Inferior parietal cortex (tissue), 1 donor: Measurements from ENCODE around the gene MED27.
A peak's percentile ranks its signal among the peaks of the same experiment; 100 is the strongest.

ENCODE experiments used
- DNase-seq: peaks from one replicate; pipeline ENCODE4 v3.0.0-alpha.2; 2016; ENCODE audit errors: extremely low spot score

MED27 gene

DNA sequence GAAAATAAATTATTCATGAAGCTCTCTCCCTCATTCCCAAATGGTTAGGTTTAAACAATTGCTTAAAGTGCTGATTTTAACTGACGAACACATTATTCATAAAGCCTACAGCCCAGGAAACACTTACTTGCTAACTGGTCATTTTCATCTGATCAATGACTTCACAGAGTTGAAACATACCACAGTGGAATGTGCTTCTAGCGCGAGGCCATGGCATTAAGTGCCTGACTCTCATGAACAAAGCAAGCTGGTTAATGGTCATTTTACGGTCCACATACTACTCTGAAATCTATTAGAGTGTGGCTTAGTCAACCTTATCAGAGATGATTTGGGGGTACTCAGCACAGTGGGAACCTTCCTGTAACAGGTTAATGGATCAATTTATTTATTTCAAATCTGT lies 114.6 kb downstream of the MED27 start:
- no peak for DNase-seq

- DNase-seq: no peak
Observed at GRCh38 chr9:131963072-131964030, 116.3 kb downstream of the MED27 start.

DNA sequence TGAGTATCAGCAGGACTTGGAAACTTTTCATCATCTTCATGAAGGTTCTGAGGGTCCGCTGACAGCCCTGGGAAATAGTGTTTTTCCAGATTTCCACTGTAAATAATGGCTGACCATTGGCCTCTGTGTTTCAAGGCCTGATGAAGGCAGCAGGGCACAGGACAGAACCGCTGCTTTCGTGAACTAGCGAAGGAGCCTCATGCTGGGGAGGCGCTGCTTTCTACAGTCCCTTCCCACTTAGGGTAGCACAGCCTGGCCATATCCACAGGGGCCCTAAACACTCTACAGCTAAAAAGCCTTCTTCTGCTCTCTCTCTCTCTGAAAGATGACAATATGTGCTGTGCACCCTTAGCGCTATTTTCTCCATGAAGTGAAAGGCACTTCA lies 118.2 kb downstream of the MED27 start:
- no peak for DNase-seq

- DNase-seq: peak; percentile 71
Observed at GRCh38 chr9:131960851-131961495, 118.7 kb downstream of the MED27 start.

- no peak for DNase-seq
Observed at GRCh38 chr9:131960311-131960710, 119.4 kb downstream of the MED27 start.

- no peak for DNase-seq
Observed at GRCh38 chr9:131959887-131960286, 119.8 kb downstream of the MED27 start.

GRCh38 chr9:131959056-131959455 lies 120.6 kb downstream of the MED27 start:
- no peak for DNase-seq

- DNase-seq: no peak
Observed at GRCh38 chr9:131954299-131954698, 125.4 kb downstream of the MED27 start.

DNA sequence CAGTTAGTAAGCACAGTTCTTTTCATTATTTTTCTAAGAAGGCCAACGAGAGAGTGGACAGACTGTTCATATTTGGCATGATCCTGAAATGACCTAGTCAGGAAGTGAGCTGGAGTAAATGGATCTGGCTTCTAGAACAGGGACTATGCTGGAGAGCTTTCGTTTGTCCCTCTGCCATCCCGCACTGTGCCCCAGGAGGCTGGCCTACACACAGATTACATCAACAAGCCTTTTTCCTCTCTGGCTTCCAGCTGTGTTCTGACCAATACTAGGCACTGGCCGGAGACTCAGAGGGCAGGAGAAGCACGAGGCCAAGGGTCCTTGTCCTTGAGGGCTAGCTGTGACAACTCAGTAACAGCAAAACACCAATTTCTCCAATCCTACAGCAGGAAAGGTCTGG lies 127.8 kb downstream of the MED27 start:
- peak; percentile 42 for DNase-seq

DNA sequence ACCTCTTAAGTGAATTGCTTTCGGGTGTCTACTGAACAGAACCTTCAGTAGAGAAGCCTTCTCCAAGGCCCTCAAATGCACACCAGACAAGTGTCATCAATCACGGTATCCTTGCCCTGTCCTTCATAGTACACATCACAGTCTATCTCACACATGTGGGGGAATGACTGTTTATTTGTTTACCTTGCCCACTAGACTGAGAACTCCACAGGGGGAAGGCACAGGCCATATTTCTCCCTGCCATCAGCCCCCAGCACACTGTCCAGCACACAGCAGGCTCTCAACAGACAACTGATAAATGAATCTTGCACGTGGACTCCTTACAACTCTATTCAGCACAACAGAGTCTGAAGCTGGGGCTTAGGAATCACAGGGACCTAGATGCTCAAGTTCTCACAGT lies 128.5 kb downstream of the MED27 start:
- DNase-seq: no peak

- no peak for DNase-seq
Observed at GRCh38 chr9:131950487-131950886, 129.2 kb downstream of the MED27 start.

DNA sequence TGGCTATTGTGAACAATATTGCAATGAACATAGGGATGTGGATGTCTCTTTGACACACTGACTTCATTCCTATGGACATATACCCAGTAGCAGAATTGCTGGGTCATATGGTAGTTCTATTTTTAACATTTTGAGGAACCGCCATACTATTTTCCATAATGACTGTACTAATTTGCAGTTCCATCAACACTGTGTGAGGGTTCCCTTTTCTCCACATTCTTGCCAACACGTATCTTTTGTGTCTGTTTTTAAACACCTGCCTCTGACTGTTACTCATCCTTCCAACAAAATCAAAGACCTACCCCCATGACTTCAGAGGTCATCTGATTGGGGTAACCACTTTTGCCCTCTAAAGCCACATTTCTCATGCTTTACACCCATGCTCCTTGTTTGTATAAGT lies 133.5 kb downstream of the MED27 start:
- no peak for DNase-seq

- DNase-seq: peak; percentile 44
Observed at GRCh38 chr9:131943351-131943841, 136.3 kb downstream of the MED27 start.

DNA sequence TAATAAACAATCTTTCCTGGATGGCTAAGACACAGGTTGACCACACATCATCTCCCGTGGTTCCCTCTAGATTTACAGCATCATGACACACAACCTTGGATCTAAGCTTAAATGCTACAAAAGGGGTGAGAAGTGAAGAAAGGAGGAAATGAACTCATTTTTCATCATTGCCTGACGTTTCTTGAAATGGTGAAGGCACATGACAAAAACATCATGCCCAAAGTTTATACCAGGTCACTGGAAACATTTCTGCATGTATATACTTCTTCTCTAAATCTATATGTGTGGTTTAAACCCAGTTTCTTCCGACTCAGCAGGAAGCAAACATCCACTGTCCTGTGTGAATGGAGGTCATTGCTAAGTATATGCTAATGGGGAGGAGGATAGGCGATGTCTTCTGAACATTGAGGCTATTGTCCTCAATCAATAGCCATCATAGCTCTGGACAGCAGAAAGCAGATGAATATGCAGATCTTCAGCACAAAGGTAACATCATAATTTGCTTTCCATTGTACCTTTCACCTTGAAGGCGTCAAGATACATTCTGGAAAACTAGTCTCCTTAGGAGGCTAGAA lies 137.4 kb downstream of the MED27 start:
- DNase-seq: no peak

DNA sequence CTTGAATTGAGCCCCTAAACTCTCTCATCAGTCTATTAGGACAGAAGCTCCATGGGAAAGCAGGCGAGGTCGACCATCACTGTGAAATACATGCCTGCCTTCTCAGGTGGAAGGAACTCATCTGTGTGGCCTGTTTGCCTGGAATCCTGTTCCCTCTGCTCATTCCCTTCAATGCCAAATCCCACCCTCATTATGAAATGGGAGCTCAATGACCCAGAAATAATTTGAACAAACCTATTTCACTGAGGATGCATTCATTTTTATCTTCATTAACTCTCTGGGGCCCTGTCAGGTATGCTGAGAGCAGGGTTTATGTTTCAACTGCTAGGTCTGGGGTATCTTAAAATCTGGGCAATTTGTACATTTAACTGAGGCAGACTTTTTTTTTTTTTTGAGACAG lies 142.2 kb downstream of the MED27 start:
- DNase-seq: no peak

DNA sequence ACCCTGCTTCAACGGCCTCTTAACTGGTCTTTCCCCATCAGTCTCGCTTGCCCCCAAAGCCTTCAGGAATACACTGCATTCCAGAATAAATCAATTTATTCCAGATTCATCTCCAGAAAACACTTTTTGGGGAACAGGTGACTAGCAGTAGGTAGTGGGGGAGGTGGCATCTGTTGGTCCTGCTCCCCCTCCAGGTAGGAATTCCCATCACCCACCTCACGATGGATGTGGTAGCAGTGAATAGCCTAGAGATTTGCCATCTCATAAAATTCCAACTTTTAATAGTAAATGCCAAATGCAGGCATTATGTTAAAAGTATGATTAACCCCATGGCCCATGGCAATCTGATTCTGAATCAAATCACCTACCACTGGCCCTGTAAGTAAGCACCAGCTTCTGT lies 142.7 kb downstream of the MED27 start:
- DNase-seq: no peak

DNA sequence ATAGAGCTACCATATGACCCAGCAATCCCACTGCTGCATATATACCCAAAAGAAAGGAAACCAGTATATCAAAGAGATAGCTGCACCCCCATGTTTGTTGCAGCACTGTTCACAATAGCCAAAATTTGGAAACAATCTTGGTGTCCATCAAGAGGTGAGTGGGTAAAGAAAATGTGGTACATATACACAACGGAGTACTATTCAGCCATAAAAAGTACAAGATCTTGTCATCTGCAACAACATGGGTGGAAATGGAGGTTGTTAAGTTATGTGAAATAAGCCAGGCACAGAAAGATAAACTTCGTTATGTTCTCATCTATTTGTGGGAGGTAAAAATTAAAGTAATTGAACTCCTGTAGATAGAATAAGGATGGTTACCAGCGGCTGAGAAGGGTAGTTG lies 145.0 kb downstream of the MED27 start:
- no peak for DNase-seq

GRCh38 chr9:131927091-131927490 lies 152.6 kb downstream of the MED27 start:
- no peak for DNase-seq

- no peak for DNase-seq
Observed at GRCh38 chr9:131926360-131926922, 153.2 kb downstream of the MED27 start.

DNA sequence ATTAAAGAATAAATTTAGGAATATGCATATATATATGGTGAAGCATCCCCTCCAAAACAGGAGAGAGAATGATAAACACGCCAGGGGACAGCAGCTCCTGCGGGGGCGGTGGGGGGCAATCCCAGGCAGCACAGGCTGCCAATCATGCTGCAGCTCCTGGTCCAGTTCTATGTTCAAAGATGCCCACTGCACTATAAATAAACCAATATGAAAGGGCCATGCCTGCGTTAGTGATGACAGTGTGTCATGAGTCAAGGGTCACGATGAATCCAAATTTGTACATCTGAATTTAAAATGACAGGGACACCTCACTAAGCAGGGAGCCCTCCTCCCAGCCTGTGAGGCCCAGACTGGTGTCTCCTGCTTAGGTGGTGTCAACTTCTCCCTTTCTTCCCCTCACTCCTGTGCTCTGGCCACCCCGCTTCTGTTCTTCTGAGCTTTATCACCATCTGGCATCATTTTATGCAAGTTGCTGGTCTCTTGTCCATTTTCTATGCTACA lies 153.9 kb downstream of the MED27 start:
- no peak for DNase-seq

DNA sequence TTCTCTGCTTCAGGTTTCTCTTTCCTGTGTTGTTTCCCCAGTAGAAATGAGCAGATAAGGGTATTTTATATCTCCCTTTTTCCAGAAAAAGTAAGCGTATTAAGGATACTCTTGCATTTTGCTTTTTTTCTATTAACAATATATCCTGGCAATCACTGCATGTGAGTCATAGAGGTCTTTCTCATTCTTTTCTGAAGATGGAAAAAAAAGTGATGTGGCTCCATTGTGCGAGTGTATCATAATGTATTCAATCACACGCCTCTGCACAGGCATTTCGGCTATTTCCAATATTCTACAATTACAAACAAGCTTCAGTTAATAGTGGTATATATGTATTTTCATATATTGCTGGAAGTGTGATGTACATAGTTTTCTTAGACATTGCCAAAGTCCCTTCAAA lies 155.9 kb downstream of the MED27 start:
- DNase-seq: no peak

DNA sequence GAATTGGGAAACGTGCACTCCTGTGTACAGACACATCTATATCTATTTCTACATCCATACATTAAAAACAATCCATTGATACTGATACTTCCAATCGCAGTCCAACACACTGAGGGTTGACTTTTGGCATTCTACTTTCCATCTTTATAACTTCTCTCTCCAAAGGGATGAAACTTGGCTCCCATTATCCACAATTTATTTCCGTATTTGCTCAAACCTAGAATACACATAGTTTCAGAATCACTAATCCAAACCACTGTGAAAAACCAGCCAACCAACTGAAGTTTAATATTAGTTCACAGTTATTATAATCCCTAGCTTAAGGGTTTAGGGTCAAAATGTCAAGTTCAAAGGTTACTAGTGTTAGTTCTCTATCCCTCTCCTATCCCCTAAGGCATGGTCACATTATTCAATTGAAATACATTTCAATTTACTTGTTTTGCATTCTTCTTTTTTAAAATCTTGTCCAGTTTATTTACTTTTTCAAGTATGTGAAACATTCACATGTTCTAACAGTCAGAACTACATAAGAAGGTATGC lies 156.5 kb downstream of the MED27 start:
- DNase-seq: no peak
